Subcutaneous adipose tissue (tissue), 4 donors: ENCODE data around the gene NAV1. TPM values are rescaled to one million over a fixed set of nuclear protein-coding genes. Genes with fewer than 3 reads are reported as not detected.

Source experiments
- CTCF ChIP-seq: fragments of 450-650 bp; IDR thresholded peaks from one replicate; pipeline ENCODE4 v1.5.1; 2016; ENCODE audit warnings: low read depth, mild to moderate bottlenecking, control low read depth, antibody characterized with exemption, moderate library complexity
- total RNA-seq, 4 donors: library from RNA; depleted of rRNA; stranded (reverse); fragments of >200 nt; gene quantifications; one replicate each; pipeline ENCODE4 v1.1.0, GENCODE V29; 2016

The NAV1 gene
- total RNA-seq, 4 donors from 2014 or later = 25.1 to 63.5 (median 45.6) TPM

GRCh38 chr1:201562659-201563405 lies 23.9 kb downstream of the NAV1 start:
- TF ChIP-seq CTCF = no peak

GRCh38 chr1:201563406-201563780 lies 24.5 kb downstream of the NAV1 start:
- no peak for TF ChIP-seq CTCF

GRCh38 chr1:201563941-201564340 lies 25.0 kb downstream of the NAV1 start:
- TF ChIP-seq CTCF = no peak

- no peak for TF ChIP-seq CTCF
These were observed 26.2 kb downstream of the NAV1 start for GRCh38 chr1:201565024-201565730.

- TF ChIP-seq CTCF = no peak
These were observed 27.0 kb downstream of the NAV1 start for GRCh38 chr1:201565771-201566528.

GRCh38 chr1:201566529-201566823 lies 27.5 kb downstream of the NAV1 start:
- TF ChIP-seq CTCF = no peak
